Measurements from ENCODE around the gene RNASEL.
"Not testable (repeated sequence)": the region's sequence is repeated elsewhere in the genome, so short reads cannot be mapped to it uniquely, and the experiment has no call there.

RNASEL gene

GRCh38 chr1:182560392-182560984, 28.6 kb downstream of the RNASEL start:
- no peak for DNase-seq

- DNase-seq, result no peak
These were observed 32.8 kb downstream of the RNASEL start for GRCh38 chr1:182556279-182556678.

- no peak for DNase-seq
These were observed 33.6 kb downstream of the RNASEL start for GRCh38 chr1:182555493-182555892.

- no peak for DNase-seq
These were observed 36.5 kb downstream of the RNASEL start for GRCh38 chr1:182552527-182552926.

- no peak for DNase-seq
These were observed 39.2 kb downstream of the RNASEL start for GRCh38 chr1:182549811-182550210.

- DNase-seq, result no peak
These were observed 39.7 kb downstream of the RNASEL start for GRCh38 chr1:182549346-182549745.

- no peak for DNase-seq
These were observed 55.2 kb downstream of the RNASEL start for GRCh38 chr1:182533896-182534295.

GRCh38 chr1:182528206-182528605, 60.9 kb downstream of the RNASEL start:
- not testable (repeated sequence) for DNase-seq

GRCh38 chr1:182527680-182528079, 61.4 kb downstream of the RNASEL start:
- DNase-seq, result no peak

GRCh38 chr1:182525342-182525741, 63.7 kb downstream of the RNASEL start:
- no peak for DNase-seq

Data from NCI-H146 (cell line).